Progenitor cell of endocrine pancreas (in vitro differentiated cells): ENCODE measurements around the gene DUSP18. TPM values are rescaled to one million over a fixed set of nuclear protein-coding genes. Genes with fewer than 3 reads are reported as not detected.
"Not testable (repeated sequence)": the region's sequence is repeated elsewhere in the genome, so short reads cannot be mapped to it uniquely, and the experiment has no call there.

Experiments used
- DNase-seq: peaks from one replicate; pipeline ENCODE4 v3.0.0; 2021; ENCODE audit warnings: low spot score; ENCODE audit not compliant: unreplicated experiment
- H3K27ac Mint-ChIP-seq: 2 replicates; pipeline ENCODE4 v1.8.0; 2021; ENCODE audit warnings: mild to moderate bottlenecking, moderate library complexity, mixed read lengths
- H3K27me3 Mint-ChIP-seq: 2 replicates; pipeline ENCODE4 v1.8.0; 2021; ENCODE audit warnings: mixed read lengths
- H3K36me3 Mint-ChIP-seq: 2 replicates; pipeline ENCODE4 v1.8.0; 2022; ENCODE audit warnings: mixed read lengths; ENCODE audit not compliant: insufficient read depth
- H3K4me1 Mint-ChIP-seq: 2 replicates; pipeline ENCODE4 v1.8.0; 2021; ENCODE audit warnings: low read depth, mixed read lengths
- H3K4me3 Mint-ChIP-seq: 2 replicates; pipeline ENCODE4 v1.8.0; 2021; ENCODE audit warnings: low read depth, mild to moderate bottlenecking, moderate library complexity, mixed read lengths
- H3K9me3 Mint-ChIP-seq: 2 replicates; pipeline ENCODE4 v1.8.0; 2021; ENCODE audit warnings: low read depth, mixed read lengths
- total RNA-seq: library from RNA; stranded (reverse); gene quantifications from 2 replicates; pipeline ENCODE4 v1.2.1, GENCODE V29; 2021
- TF ChIP-seq, protein P1 (sequence below): fragments of 200-600 bp; sonication (generic); IDR thresholded peaks from one replicate; pipeline ENCODE4 v1.5.0; 2021; ENCODE audit warnings: antibody characterized with exemption, mild to moderate bottlenecking; ENCODE audit not compliant: unreplicated experiment

DUSP18 gene
- total RNA-seq, 1 donor from 2014 or later: 11.6 TPM

DNA sequence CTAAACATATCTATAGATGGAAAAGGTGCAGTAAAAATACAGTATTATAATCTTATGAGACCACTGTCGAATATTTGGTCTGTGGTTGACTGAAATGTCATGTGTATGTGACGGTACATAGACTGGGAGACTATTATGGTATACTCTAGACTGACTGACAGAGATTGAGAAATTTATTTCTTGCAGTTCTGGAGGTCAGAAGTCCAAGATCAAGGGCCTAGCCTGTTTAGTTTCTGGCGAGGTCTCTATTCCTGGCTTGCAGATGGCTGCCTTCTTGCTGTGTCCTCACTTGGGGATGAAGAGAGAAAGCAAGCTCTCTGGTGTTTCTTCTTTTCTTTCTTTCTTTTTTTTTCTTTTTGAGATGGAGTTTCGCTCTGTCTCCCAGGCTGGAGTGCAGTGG is 19.7 kb upstream of the DUSP18 start:
- Mint-ChIP-seq H3K36me3 (no peaks in the 10 kb centered on the region), H3K9me3 (no peaks in the 10 kb centered on the region), H3K4me1 (no peaks in the 10 kb centered on the region), H3K27ac (peak overlapping the region; percentile 4), H3K27me3 (no peaks in the 10 kb centered on the region), H3K4me3 (no peak overlapping the region)
- TF ChIP-seq, protein P1, sequence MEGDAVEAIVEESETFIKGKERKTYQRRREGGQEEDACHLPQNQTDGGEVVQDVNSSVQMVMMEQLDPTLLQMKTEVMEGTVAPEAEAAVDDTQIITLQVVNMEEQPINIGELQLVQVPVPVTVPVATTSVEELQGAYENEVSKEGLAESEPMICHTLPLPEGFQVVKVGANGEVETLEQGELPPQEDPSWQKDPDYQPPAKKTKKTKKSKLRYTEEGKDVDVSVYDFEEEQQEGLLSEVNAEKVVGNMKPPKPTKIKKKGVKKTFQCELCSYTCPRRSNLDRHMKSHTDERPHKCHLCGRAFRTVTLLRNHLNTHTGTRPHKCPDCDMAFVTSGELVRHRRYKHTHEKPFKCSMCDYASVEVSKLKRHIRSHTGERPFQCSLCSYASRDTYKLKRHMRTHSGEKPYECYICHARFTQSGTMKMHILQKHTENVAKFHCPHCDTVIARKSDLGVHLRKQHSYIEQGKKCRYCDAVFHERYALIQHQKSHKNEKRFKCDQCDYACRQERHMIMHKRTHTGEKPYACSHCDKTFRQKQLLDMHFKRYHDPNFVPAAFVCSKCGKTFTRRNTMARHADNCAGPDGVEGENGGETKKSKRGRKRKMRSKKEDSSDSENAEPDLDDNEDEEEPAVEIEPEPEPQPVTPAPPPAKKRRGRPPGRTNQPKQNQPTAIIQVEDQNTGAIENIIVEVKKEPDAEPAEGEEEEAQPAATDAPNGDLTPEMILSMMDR: no peak
- DNase-seq: no peak

DNA sequence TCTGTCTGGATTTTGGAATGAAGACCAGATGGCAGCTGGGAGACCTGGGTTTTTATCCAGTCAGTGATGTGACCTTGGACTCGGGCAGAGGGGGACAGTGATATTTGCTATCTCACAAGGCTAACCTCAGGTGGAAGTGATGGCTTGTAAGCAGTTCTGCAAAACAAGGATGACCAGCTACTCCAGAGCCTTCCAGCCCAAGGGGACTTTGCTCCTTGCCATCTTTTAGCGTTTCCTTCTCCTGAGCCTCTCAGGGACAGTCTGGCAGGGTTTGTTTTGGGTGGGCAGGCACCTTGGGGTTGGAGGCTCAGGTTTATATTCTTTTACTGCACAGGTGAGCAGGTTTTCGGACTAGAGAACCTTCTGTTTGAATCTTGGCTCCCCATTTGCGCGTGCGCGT is 17.5 kb upstream of the DUSP18 start:
- Mint-ChIP-seq H3K27ac (peak overlapping the region; percentile 83), H3K4me1 (no peaks in the 10 kb centered on the region), H3K9me3 (no peaks in the 10 kb centered on the region), H3K4me3 (no peak overlapping the region), H3K36me3 (no peaks in the 10 kb centered on the region), H3K27me3 (no peaks in the 10 kb centered on the region)
- DNase-seq: no peak
- TF ChIP-seq, protein P1: no peak

DNA sequence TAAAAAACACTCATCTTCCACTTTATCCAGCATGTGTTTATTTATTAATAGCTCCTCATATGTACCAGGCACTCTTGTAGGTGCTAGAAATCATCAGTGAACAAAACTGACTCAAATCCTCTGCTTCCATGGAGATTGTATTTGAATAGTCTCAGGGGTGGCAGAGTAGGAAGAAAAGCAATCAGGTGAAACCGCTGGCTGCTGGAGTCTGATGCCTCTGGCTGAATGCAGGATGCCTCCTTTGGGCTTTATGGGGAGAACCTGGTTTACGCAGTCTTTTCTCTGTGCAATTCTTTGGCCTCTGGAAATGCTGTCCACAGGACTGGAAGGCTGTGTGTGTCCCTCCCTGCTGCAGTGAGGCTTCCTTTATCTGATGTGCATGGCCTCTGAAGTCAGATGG is 14.2 kb upstream of the DUSP18 start:
- Mint-ChIP-seq H3K4me1 (peaks cover 24% of the 10 kb centered on the region), H3K27me3 (peaks cover 2% of the 10 kb centered on the region), H3K4me3 (no peak overlapping the region), H3K9me3 (no peaks in the 10 kb centered on the region), H3K36me3 (no peaks in the 10 kb centered on the region), H3K27ac (no peak overlapping the region)
- TF ChIP-seq, protein P1: no peak
- no peak for DNase-seq

DNA sequence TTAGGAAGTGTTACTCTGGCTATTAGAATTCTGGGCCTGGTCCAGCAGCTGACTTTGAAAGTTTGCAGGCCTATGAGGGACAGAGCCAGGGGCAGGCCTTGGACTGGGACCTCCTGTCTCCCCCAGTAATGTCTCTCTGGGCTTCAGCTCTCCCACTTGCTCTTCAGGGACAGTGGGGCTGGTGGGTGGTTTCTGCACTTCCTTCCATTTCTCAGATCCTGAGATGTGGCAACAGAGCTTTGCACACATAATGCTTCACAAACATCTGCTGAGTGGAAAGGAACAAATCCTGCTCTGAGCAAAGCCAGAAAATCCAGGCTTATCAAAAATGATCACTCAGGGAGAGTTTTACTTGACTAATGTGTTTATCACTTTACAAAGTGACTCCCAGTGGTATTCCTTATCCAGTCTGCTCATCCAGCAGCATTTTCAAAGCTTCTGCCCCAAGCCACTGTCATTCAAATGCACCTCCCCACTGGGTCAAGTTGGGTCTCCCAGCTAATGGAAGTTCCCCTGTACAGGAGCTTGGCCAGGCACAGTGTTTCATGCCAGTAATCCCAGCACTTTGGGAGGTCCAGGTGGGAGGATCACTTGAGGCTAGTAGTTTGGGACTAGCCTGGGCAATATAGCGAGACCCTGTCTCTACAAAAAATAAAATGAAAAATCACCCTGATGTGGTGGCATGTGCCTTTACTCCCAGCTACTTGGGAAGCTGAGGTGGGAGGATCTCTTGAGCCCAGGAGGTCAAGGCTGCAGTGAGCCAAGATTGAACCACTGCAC is 13.5 kb upstream of the DUSP18 start:
- Mint-ChIP-seq H3K4me1 (peaks cover 28% of the 10 kb centered on the region), H3K27me3 (peaks cover 7% of the 10 kb centered on the region), H3K27ac (no peak overlapping the region), H3K9me3 (no peaks in the 10 kb centered on the region), H3K4me3 (no peak overlapping the region), H3K36me3 (no peaks in the 10 kb centered on the region)
- TF ChIP-seq, protein P1: no peak
- no peak for DNase-seq

DNA sequence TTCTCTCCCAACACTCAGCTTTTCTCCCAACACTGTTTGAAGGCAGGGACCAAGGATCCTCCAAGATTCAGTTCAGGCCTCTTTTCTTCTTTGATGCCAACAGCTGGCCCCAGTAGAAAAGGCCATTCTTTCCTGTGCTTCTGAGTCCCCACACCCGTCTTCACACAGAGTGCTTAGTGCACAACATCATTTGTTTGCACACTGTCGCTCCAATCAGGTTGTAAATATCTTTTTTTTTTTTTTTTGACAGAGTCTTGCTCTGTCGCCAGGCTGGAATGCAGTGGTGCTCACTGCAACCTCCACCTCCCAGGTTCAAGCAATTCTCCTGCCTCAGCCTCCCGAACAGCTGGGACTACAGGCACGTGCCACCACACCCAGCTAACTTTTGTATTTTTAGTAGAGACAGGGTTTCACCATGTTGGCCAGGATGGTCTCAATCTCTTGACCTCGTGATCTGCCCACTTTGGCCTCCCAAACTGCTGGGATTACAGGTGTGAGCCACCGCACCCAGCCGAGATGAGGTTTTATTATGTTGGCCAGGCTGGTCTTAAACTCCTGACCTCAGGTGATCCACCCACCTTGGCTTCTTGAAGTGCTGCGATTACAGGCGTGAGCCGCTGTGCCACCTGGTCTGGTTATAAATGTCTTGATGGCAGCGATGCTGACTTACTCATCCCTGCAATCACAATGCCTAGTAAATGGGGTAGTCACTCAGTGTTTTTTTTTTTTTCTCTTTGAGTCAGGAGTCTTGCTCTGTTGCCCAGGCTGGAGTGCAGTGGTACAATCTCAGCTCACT is 12.4 kb upstream of the DUSP18 start:
- H3K4me3 Mint-ChIP-seq, H3K9me3 Mint-ChIP-seq, DNase-seq, H3K36me3 Mint-ChIP-seq: not testable (repeated sequence)
- peaks cover 28% of the 10 kb centered on the region for H3K4me1 Mint-ChIP-seq
- peak overlapping the region; percentile 51 for H3K27ac Mint-ChIP-seq
- H3K27me3 Mint-ChIP-seq: peaks cover 14% of the 10 kb centered on the region

DNA sequence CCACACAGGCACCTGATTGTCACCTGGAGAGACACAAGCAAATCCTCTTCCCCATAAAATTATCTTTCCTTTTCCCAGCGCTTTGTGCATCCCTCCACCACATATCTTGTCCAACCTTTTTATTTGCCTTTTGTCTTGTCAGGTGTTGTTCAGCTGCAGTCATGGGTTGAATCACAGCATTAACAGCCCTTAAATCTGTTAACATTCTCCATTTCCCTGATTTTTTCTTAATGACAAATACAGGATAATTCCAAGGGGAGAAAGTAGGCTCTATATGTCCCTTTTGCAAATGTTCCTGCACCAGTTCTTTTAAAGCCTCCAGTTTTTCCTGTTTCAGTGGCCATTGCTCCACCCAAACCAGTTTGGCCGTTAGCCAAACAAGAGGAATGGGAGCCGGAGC is 8.9 kb upstream of the DUSP18 start:
- H3K27me3 Mint-ChIP-seq: peaks cover 22% of the 10 kb centered on the region
- H3K4me1 Mint-ChIP-seq: peaks cover 28% of the 10 kb centered on the region
- H3K9me3 Mint-ChIP-seq, DNase-seq, H3K4me3 Mint-ChIP-seq, H3K36me3 Mint-ChIP-seq, H3K27ac Mint-ChIP-seq: not testable (repeated sequence)
